ENCODE results near the gene GMDS. TPM values are rescaled to one million over a fixed set of nuclear protein-coding genes. Genes with fewer than 3 reads are reported as not detected.

The GMDS gene
- total and polyA plus RNA-seq, 2 of the 8 experiments (the other 6 are each of a cell fraction or from before 2014, with no cell fraction given) = 16.8 to 50.0 TPM

DNA sequence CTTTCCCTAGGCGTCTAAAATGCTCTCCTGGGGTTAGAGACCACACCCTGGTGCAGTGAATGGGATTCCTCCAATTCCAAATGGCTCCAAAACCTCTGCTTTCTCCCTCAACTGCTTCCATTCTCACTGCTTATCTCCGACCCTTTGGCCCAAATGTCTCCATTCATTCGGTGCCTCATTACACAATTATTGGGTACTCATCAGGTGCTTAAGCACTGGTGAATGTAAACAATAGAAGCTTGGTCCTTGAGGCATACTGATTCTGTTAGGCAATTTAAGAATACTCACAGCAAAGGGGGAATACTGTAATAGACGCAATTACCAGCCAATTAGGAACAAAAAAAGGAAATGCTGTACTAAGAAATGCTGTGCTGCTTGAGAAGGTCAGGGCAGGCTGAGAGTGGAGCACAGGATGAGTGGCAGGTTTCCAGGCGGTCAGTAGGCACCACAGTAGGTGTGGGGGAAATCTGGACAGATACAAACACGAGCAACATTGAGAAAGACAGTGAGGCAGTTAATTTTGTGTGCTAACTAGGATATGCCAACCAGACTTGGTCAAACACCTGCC is 23.0 kb downstream of the GMDS start:
- Histone ChIP-seq H3K4me2 (ENCODE audit: insufficient read depth in 1 of 2, low read depth in 2 of 2, low read length in 2 of 2) (no peak overlapping the region), H3K14ac (ENCODE audit: insufficient read length) (no peak overlapping the region), H2BK20ac (ENCODE audit: low read length) (no peak overlapping the region), H4K8ac (ENCODE audit: extremely low read depth, insufficient read depth, low read length) (no peak overlapping the region), H3K27ac (ENCODE audit: low read depth, low read length) (no peak overlapping the region), H3K18ac (ENCODE audit: extremely low read depth, low read length) (no peak overlapping the region), H3K79me1 (ENCODE audit: low read depth, low read length) (peaks cover 11% of the 10 kb centered on the region), H3K4me1 (replicated peaks in 1 of 4; ENCODE audit: control insufficient read depth in 3 of 4, insufficient read depth in 4 of 4, low read length in 3 of 4) (peaks cover 0 to 6% (median 1%) of the 10 kb centered on the region in 4 experiments; a peak in 2 of 7 replicates), H3K4ac (replicated peaks; ENCODE audit: insufficient read length, low read depth, low read length) (no peak overlapping the region), H2AFZ (ENCODE audit: low read length) (no peak overlapping the region), H3K4me3 (ENCODE audit: extremely low read depth in 1 of 4, insufficient read depth in 2 of 4, low read depth in 3 of 4, low read length in 4 of 4) (no peak overlapping the region), H3K27me3 (replicated peaks in 1 of 4; ENCODE audit: control insufficient read depth in 3 of 4, extremely low read depth in 1 of 4, insufficient read depth in 3 of 4, low read length in 3 of 4) (no peaks in the 10 kb centered on the region), H2BK15ac (ENCODE audit: low read length) (no peak overlapping the region), H3K9me3 (ENCODE audit: insufficient read depth in 2 of 2, low read depth in 1 of 2, low read length in 1 of 2) (no peaks in the 10 kb centered on the region), H2AK5ac (ENCODE audit: low read depth, low read length) (no peak overlapping the region), H2BK5ac (ENCODE audit: low read depth, low read length) (no peak overlapping the region), H2BK120ac (replicated peaks; ENCODE audit: low read depth, low read length) (no peak overlapping the region), H3K9ac (replicated peaks in 1 of 4; ENCODE audit: extremely low read depth in 1 of 4, low read depth in 3 of 4, low read length in 3 of 4) (no peak overlapping the region), H4K5ac (ENCODE audit: insufficient read length, low read depth, low read length) (no peak overlapping the region), H4K91ac (replicated peaks; ENCODE audit: insufficient read length, low read length) (no peak overlapping the region), H3K23ac (ENCODE audit: insufficient read length) (no peak overlapping the region), H2BK12ac (ENCODE audit: low read depth, low read length) (no peak overlapping the region), H3K79me2 (ENCODE audit: control insufficient read depth in 1 of 2, insufficient read depth in 2 of 2, low read length in 2 of 2) (peaks cover 0 to 35% of the 10 kb centered on the region in 2 experiments; a peak in 2 of 4 replicates), H3K36me3 (ENCODE audit: control insufficient read depth in 2 of 4, insufficient read depth in 4 of 4, low read length in 3 of 4) (no peaks in the 10 kb centered on the region), H3K56ac (replicated peaks; ENCODE audit: insufficient read length, low read depth, low read length) (no peak overlapping the region), H3K23me2 (ENCODE audit: low read depth, low read length) (no peaks in the 10 kb centered on the region), H4K20me1 (replicated peaks in 1 of 2; ENCODE audit: control insufficient read depth in 1 of 2, insufficient read depth in 2 of 2, low read length in 2 of 2) (peaks cover 0 to 1% of the 10 kb centered on the region in 2 experiments)
- DNase-seq (ENCODE audit: low read depth in 1 of 2, low spot score in 2 of 2) = no peak
- CTCF ChIA-PET (ENCODE audit: partially characterized antibody) = interaction anchor here (0.6 to 0.9 kb wide), 2 partner anchors 13 to 18 kb away, joined by 3 read pairs; no protein-coding TSS in a partner anchor
- 77% methylated on average over 6 of the region's 6 CpGs; no CpG with 5 or more reads in 1 of the 2 experiments for WGBS, 2 experiments (ENCODE audit: extremely low coverage in 1 of 2, insufficient coverage in 1 of 2, insufficient read length in 1 of 2, insufficient replicate concordance in 2 of 2, low coverage in 1 of 2, low lambda C conversion rate in 2 of 2, missing lambda C conversion rate in 1 of 2)
- POLR2A ChIA-PET (ENCODE audit: partially characterized antibody) = interaction anchor here (1.0 kb wide), 1 partner anchor 13 kb away, joined by 3 read pairs; no protein-coding TSS in a partner anchor
- TF ChIP-seq SP4 (IDR thresholded peaks at IDR 0.05; ENCODE audit: low read length) = no peak
- no peak for TF ChIP-seq BRCA1 (IDR thresholded peaks at IDR 0.05; ENCODE audit: low read depth, low read length)
- TF ChIP-seq JUND (IDR thresholded peaks at IDR 0.05; ENCODE audit: low read length) = no peak
- TF ChIP-seq POLR2A (IDR thresholded peaks at IDR 0.05; ENCODE audit: control extremely low read depth in 1 of 2, low read depth in 2 of 2, low read length in 2 of 2) = no peak
- TF ChIP-seq GABPA (IDR thresholded peaks at IDR 0.05; ENCODE audit: borderline replicate concordance, insufficient read depth, low read length) = no peak
- TF ChIP-seq POLR2AphosphoS5 (IDR thresholded peaks at IDR 0.05; ENCODE audit: low read depth, low read length) = no peak
- TF ChIP-seq, protein P1, sequence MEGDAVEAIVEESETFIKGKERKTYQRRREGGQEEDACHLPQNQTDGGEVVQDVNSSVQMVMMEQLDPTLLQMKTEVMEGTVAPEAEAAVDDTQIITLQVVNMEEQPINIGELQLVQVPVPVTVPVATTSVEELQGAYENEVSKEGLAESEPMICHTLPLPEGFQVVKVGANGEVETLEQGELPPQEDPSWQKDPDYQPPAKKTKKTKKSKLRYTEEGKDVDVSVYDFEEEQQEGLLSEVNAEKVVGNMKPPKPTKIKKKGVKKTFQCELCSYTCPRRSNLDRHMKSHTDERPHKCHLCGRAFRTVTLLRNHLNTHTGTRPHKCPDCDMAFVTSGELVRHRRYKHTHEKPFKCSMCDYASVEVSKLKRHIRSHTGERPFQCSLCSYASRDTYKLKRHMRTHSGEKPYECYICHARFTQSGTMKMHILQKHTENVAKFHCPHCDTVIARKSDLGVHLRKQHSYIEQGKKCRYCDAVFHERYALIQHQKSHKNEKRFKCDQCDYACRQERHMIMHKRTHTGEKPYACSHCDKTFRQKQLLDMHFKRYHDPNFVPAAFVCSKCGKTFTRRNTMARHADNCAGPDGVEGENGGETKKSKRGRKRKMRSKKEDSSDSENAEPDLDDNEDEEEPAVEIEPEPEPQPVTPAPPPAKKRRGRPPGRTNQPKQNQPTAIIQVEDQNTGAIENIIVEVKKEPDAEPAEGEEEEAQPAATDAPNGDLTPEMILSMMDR (IDR thresholded peaks at IDR 0.05; ENCODE audit: control extremely low read depth in 1 of 3, insufficient read depth in 1 of 3, low read depth in 1 of 3, low read length in 3 of 3) = no peak
- TF ChIP-seq TBP (IDR thresholded peaks at IDR 0.05; ENCODE audit: low read depth, low read length) = no peak
- FAIRE-seq = no peak
